GM12801 (cell line): Measurements from ENCODE around the gene PARP15.

Experiments used
- TF ChIP-seq, protein P1 (sequence below): IDR thresholded peaks from one replicate; pipeline ENCODE4 v1.5.1; 2011; ENCODE audit warnings: control low read depth; ENCODE audit not compliant: insufficient read length; ENCODE audit errors: extremely low read depth

Gene PARP15

GRCh38 chr3:122678506-122678905 is 101.1 kb downstream of the PARP15 start:
- TF ChIP-seq, protein P1, sequence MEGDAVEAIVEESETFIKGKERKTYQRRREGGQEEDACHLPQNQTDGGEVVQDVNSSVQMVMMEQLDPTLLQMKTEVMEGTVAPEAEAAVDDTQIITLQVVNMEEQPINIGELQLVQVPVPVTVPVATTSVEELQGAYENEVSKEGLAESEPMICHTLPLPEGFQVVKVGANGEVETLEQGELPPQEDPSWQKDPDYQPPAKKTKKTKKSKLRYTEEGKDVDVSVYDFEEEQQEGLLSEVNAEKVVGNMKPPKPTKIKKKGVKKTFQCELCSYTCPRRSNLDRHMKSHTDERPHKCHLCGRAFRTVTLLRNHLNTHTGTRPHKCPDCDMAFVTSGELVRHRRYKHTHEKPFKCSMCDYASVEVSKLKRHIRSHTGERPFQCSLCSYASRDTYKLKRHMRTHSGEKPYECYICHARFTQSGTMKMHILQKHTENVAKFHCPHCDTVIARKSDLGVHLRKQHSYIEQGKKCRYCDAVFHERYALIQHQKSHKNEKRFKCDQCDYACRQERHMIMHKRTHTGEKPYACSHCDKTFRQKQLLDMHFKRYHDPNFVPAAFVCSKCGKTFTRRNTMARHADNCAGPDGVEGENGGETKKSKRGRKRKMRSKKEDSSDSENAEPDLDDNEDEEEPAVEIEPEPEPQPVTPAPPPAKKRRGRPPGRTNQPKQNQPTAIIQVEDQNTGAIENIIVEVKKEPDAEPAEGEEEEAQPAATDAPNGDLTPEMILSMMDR, result no peak

DNA sequence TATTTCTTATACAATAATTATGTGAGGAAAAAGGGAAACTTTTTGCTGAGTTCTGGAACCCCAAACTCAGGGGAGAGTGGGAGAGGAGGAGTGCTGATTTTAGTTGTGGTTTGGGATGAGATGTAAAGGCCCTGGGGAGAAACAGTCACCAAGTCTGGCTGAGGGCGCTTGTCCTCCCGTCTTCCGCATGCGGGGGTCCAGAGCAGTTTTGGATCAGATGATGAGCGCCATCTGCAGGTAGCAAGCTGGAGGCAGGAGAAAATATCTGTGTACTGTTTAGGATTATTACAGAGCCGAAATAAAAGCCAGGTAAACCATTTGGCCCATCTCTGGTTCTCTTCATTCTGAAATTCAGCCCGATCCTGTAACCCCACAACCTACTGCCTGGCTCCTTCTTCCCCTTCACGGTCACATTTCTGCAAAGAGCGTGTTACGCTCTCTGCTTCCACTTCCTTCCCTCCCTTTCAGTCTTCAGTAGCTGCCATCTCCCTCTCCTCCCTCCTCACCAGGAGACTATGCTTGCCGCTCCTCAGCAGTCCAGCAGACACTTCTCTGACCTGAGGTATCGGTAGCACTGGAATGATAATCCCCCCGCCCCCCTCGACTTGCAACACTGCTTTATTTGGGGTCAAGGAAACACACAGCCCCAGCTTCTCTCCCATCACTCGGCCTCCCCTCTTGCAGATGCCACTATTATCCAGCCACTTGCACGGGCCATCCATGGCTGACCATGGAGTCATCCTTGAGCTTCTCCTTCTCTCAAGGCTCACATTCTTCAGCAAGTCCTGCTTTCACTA is 101.8 kb downstream of the PARP15 start:
- TF ChIP-seq, protein P1, result peak; percentile 65

DNA sequence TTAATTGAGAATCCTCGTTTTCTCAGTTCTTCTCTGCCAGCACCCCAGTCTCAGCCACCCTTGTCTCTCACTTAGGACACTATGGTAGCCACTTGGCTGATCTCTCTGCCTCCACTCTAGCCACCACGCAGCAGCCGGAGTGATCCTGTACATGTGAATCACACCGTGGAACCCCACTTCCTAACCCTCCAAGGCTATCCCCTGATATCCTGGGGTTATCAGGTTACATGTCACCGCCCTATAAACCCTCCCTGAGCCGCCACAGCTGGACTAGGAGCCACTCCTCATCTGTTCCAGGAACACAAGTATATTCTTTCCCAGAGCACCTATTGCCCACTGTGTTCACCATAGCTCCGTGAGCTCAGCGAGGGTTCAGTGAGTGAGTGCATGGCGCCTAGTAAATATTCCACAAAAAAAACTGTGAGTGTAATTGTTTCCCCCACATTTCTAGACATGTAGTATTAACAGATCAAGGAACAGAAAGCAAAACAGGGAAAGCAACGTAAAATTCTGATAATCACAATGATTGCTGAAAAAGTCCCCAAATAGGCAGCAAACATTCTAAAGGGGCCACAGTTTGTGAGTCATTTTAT is 102.5 kb downstream of the PARP15 start:
- TF ChIP-seq, protein P1, result no peak

DNA sequence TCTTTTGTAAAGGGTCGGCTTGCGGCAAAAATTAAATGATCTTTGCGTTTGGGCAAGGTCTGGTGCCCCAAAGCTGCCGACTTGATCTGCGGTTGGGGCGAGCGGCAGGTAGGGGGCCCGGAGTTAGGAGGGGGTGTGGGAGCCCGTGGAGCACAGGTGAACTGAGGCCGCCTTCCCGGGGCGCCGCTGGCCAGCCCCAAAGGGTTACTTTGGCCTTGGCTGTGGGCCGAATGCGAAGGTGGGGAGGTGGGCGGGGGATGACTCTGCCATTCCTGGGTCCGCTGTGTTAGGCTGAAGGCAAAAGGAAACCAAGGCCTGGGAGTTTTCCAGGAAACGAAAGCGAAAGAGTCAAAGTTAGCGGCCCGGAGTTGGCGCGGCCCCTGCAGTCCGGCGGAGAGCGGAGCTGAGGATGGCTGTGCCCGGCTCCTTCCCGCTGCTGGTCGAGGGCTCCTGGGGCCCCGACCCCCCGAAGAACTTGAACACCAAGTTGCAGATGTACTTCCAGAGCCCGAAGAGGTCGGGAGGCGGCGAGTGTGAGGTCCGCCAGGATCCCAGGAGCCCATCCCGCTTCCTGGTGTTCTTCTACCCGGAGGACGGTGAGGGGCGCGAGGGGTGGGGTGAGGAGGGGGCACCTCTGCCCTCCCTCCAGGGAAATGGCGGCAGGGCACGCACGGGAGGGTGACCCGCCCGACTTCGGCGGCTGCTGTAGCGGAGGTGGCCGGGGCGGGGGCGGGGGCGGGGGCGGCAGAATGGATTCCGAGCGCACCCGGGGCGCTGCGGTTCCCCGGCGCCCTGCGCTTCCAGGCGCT is 103.2 kb downstream of the PARP15 start, which contains the start of gene PARP14:
TSS of gene PARP14 (plus strand) at position 365 of the 809 bp plus-strand sequence. CDS start at position 410, 45 bp downstream.
- TF ChIP-seq, protein P1, result no peak

DNA sequence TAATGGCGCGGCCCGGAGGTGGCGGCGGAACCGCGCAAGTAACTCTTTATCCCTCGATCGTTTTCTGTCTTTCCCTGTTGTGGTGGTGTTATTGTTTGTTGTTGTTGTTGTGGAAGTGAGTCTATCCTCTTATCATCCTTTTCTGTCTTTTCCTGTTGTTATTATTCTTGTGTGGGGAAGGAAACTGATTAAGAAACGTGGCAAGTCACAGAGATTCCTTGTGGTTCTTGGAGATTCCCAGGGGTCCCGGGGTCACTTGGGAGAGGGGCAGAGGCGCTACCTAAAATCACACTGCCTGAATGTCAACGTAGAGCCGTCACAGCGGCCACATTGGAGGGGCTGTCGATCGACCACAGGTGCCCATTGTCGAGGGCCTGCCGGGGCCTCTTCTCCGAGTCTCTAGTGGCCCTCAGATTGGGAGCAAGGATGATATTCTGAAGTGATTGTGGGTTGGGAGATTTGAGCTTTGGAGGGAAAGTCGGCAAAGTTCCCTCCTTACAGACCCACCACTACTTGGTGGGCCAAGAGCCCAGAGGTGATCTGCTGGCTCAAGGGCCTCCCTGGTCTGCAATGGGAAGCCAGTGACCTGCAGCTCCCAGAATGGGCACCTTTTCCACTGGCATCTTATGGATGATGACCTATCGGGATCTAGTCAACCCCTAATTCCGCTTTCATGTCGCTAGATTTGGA is 104.0 kb downstream of the PARP15 start:
- TF ChIP-seq, protein P1, result no peak

DNA sequence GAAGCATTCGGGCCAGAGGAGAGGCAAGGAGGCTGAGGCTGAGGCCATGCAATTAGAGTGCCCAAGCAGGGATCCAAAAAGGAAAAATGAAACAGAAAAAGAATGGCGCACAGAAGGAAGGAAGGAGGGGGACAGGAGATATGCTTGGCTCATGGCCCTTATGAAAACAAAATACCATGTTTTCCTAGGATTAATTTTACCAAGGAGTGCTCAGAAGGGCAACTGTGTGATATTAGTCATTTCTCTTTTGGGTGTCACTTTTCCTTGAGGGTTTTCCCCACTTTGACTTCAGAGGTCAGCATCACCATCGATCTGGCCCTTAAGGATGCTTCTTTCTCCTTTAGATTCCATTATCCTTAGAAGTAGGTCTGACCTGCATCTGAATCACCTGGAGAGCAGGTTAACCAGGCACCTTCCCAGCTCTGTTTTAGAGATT is 104.5 kb downstream of the PARP15 start:
- TF ChIP-seq, protein P1, result no peak

- TF ChIP-seq, protein P1, result no peak
These were observed 109.8 kb downstream of the PARP15 start for GRCh38 chr3:122687298-122687697.
